ENCODE measurements around the gene TPRA1.
"Not testable (repeated sequence)": the region's sequence is repeated elsewhere in the genome, so short reads cannot be mapped to it uniquely, and the experiment has no call there.

The TPRA1 gene

DNA sequence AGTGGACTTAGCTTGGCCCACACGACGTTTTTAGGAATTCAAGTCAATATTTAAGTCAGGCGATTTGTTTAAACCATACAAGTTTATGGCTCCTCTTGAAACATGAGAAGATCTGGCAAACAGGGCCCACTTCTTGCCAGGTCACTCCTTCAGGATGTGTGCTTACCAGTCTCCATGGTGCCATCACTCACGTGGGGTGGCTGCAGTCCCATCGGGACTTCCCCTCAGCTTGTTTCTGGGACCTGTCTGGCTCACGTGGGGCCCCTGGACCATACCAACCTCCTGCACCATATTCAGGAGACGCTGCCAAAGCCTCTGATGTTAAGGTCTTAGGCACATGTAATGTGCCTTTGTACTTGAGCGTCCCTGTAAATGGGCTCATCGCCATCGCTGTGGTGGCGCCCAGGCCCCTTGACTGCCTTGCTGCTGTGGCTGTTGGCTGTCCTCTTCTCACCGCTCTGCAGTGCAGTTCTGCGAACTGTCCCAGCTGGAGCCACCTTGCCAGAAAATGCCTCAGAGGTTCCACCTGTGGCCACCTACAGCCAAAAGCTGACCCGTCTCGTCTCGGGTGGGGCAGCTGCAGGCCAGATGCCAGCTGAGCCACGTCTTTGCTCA is 16.6 kb upstream of the TPRA1 start:
- peaks cover 5% of the 10 kb centered on the region for H3K4me1 ChIP-seq (ENCODE audit: control insufficient read depth, insufficient read depth, low read length)
- WGBS, 2 experiments: 97% methylated on average over 17 of the region's 17 CpGs
- H3K36me3 ChIP-seq (ENCODE audit: control insufficient read depth, insufficient read depth, low read length): peaks cover 70% of the 10 kb centered on the region
- no peak overlapping the region for H3K27ac ChIP-seq (ENCODE audit: insufficient read depth, low read depth, low read length, poor library complexity, severe bottlenecking)
- H3K27me3 ChIP-seq (ENCODE audit: control insufficient read depth, insufficient read depth, low read length, poor library complexity, severe bottlenecking): no peaks in the 10 kb centered on the region
- H3K4me3 ChIP-seq (ENCODE audit: insufficient read depth, low read depth, low read length): no peak overlapping the region
- no peaks in the 10 kb centered on the region for H3K9me3 ChIP-seq (ENCODE audit: control insufficient read depth, low read length)

DNA sequence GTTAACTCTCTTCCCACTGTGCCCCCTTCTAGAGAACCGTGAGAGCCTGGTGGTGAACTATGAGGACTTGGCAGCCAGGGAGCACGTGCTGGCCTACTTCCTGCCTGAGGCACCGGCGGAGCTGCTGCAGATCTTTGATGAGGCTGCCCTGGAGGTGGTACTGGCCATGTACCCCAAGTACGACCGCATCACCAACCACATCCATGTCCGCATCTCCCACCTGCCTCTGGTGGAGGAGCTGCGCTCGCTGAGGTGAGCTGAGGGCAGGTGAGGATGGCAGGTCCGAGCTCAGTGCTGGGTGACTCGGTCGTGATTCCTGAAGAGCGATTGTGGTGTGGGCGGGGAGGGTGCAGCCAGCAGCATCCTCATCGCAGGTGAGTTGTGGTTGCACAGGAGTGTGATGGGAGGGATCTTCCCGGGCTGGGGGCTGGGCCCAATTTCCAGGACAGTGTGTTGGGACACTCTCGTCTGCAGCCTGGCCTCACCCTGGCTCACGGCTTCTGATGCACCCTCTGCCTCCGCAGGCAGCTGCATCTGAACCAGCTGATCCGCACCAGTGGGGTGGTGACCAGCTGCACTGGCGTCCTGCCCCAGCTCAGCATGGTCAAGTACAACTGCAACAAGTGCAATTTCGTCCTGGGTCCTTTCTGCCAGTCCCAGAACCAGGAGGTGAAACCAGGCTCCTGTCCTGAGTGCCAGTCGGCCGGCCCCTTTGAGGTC is 15.7 kb upstream of the TPRA1 start:
- Histone ChIP-seq H3K27ac (ENCODE audit: insufficient read depth, low read depth, low read length, poor library complexity, severe bottlenecking) (no peak overlapping the region), H3K9me3 (ENCODE audit: control insufficient read depth, low read length) (no peaks in the 10 kb centered on the region), H3K36me3 (ENCODE audit: control insufficient read depth, insufficient read depth, low read length) (peaks cover 67% of the 10 kb centered on the region), H3K4me1 (ENCODE audit: control insufficient read depth, insufficient read depth, low read length) (peaks cover 7% of the 10 kb centered on the region), H3K27me3 (ENCODE audit: control insufficient read depth, insufficient read depth, low read length, poor library complexity, severe bottlenecking) (no peaks in the 10 kb centered on the region), H3K4me3 (ENCODE audit: insufficient read depth, low read depth, low read length) (no peak overlapping the region)
- WGBS, 2 experiments: 95 to 96% methylated on average over 24 of the region's 24 CpGs

DNA sequence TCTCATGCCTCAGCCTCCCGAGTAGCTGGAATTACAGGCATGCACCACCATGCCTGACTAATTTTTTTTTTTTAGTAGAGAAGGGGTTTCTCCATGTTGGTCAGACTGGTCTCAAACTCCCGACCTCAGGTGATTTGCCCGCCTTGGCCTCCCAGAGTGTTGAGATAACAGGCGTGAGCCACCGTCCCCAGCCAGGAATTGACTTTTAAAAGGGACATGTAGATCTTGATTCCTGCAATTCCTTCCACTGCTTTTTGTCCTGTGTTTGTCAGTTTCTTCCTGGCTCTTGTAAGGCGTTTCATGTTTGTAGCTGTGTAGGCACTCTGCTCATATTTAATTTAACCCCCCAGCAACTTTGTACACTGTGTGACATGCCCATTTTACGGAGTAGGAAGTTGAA is 15.0 kb upstream of the TPRA1 start:
- H3K4me3 ChIP-seq (ENCODE audit: insufficient read depth, low read depth, low read length); H3K27ac ChIP-seq (ENCODE audit: insufficient read depth, low read depth, low read length, poor library complexity, severe bottlenecking); H3K9me3 ChIP-seq (ENCODE audit: control insufficient read depth, low read length); H3K27me3 ChIP-seq (ENCODE audit: control insufficient read depth, insufficient read depth, low read length, poor library complexity, severe bottlenecking): not testable (repeated sequence)
- peaks cover 14% of the 10 kb centered on the region for H3K4me1 ChIP-seq (ENCODE audit: control insufficient read depth, insufficient read depth, low read length)
- peaks cover 66% of the 10 kb centered on the region for H3K36me3 ChIP-seq (ENCODE audit: control insufficient read depth, insufficient read depth, low read length)
- WGBS, 2 experiments: 95% methylated on average over 7 of the region's 7 CpGs

DNA sequence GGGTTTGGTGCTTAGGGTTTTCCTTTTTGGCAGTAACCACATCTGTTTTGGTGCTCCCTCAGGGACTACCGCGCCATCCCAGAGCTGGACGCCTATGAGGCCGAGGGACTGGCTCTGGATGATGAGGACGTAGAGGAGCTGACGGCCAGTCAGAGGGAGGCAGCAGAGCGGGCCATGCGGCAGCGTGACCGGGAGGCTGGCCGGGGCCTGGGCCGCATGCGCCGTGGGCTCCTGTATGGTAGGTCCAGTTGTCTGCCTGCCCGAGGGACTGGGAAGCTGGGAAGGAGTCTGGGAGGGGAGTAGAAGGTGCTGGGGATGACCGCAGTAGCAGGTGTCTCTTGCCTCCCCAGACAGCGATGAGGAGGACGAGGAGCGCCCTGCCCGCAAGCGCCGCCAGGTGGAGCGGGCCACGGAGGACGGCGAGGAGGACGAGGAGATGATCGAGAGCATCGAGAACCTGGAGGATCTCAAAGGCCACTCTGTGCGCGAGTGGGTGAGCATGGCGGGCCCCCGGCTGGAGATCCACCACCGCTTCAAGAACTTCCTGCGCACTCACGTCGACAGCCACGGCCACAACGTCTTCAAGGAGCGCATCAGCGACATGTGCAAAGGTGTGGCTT is 14.1 kb upstream of the TPRA1 start:
- WGBS, 2 experiments: 93 to 94% methylated on average over 41 of the region's 41 CpGs
- Histone ChIP-seq H3K4me3 (ENCODE audit: insufficient read depth, low read depth, low read length) (no peak overlapping the region), H3K4me1 (ENCODE audit: control insufficient read depth, insufficient read depth, low read length) (peaks cover 23% of the 10 kb centered on the region), H3K27me3 (ENCODE audit: control insufficient read depth, insufficient read depth, low read length, poor library complexity, severe bottlenecking) (no peaks in the 10 kb centered on the region), H3K36me3 (ENCODE audit: control insufficient read depth, insufficient read depth, low read length) (peaks cover 69% of the 10 kb centered on the region), H3K27ac (ENCODE audit: insufficient read depth, low read depth, low read length, poor library complexity, severe bottlenecking) (no peak overlapping the region), H3K9me3 (ENCODE audit: control insufficient read depth, low read length) (no peaks in the 10 kb centered on the region)

DNA sequence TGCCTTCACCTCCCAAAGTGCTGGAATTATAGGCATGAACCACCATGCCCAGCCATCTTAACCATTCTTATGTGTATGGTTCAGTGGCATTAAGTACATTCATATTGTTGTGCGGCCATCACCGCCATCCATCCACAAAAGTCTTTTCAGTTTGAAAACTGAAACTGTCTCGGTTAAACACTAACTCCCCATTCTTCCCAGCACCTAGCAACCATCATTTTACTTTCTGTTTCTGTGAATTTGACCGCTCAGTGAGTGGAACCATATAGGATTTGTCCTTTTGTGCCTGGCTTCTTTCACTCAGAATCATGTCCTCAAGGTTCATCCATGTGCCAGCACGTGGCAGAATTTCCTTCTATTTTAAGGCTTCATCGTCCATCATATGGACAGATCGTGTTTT is 13.5 kb upstream of the TPRA1 start:
- Histone ChIP-seq H3K9me3 (ENCODE audit: control insufficient read depth, low read length) (no peaks in the 10 kb centered on the region), H3K4me3 (ENCODE audit: insufficient read depth, low read depth, low read length) (no peak overlapping the region), H3K4me1 (ENCODE audit: control insufficient read depth, insufficient read depth, low read length) (peaks cover 29% of the 10 kb centered on the region), H3K27me3 (ENCODE audit: control insufficient read depth, insufficient read depth, low read length, poor library complexity, severe bottlenecking) (no peaks in the 10 kb centered on the region), H3K36me3 (ENCODE audit: control insufficient read depth, insufficient read depth, low read length) (peaks cover 67% of the 10 kb centered on the region), H3K27ac (ENCODE audit: insufficient read depth, low read depth, low read length, poor library complexity, severe bottlenecking) (no peak overlapping the region)
- WGBS, 2 experiments: 92 to 94% methylated on average over 7 of the region's 7 CpGs

DNA sequence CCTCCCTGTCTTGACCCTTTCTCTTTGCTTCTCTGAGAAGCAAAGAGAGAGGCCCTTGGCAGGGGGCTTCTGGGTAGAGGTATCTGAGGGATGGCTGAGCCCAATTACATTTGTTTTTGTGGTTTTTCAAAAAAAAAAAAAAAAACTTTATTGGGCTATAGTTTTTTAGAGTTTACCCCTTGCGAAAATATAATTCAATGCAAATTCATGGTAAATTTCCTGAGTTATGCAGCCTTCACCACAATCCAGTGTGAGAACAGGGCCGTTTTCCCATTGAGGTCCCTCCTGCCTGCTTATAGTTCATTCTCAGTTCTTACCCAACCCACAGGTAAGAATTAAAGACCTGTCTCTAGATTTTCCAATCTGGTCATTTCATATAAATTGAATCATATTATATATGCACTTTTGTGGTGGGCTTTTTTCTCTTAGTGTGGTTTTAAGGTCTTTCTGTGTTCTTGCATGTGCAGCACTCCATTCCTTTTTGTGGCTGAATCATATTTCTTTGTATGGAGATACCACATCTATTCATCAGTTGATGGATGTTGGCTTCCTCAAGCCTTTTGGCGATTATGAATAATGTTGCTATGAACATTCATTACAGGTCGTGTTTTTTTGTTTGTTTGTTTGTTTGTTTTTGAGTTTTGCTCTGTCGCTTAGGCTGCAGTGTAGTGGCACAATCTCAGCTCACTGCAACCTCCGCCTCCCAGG is 10.4 kb upstream of the TPRA1 start:
- peaks cover 36% of the 10 kb centered on the region for H3K36me3 ChIP-seq (ENCODE audit: control insufficient read depth, insufficient read depth, low read length)
- 93 to 97% methylated on average over 6 of the region's 6 CpGs for WGBS, 2 experiments
- H3K4me1 ChIP-seq (ENCODE audit: control insufficient read depth, insufficient read depth, low read length): peaks cover 31% of the 10 kb centered on the region
- no peak overlapping the region for H3K27ac ChIP-seq (ENCODE audit: insufficient read depth, low read depth, low read length, poor library complexity, severe bottlenecking)
- H3K4me3 ChIP-seq (ENCODE audit: insufficient read depth, low read depth, low read length): peak overlapping the region; percentile 20
- no peaks in the 10 kb centered on the region for H3K9me3 ChIP-seq (ENCODE audit: control insufficient read depth, low read length)
- H3K27me3 ChIP-seq (ENCODE audit: control insufficient read depth, insufficient read depth, low read length, poor library complexity, severe bottlenecking): no peaks in the 10 kb centered on the region

DNA sequence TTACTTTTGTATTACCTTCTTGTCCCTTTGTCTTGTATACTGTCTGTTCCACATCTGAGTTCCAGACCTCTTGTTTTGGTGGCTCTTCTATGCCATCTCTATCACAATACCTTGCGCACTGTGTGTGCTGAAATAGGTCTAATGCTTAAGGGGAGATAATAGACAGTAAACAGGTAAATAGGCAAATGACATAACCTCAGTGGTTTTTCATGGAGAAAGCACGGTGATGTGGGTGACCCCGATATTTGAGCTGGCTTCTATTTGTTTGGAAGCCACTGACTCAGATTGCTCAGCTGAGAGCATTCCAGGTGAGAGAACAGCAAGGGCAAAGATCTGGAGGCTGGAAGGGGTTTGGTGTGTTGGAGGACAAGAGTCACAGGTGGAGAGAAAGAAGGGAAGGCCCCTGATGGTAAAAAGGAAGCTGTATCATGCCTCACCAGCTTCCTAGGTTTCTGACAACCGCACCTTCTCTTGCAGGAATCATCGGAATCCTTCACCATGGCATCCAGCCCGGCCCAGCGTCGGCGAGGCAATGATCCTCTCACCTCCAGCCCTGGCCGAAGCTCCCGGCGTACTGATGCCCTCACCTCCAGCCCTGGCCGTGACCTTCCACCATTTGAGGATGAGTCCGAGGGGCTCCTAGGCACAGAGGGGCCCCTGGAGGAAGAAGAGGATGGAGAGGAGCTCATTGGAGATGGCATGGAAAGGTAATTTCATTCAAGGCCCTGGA is 8.5 kb upstream of the TPRA1 start:
- H3K4me1 ChIP-seq (ENCODE audit: control insufficient read depth, insufficient read depth, low read length): peaks cover 31% of the 10 kb centered on the region
- H3K27ac ChIP-seq (ENCODE audit: insufficient read depth, low read depth, low read length, poor library complexity, severe bottlenecking): peak overlapping the region; percentile 86
- no peaks in the 10 kb centered on the region for H3K27me3 ChIP-seq (ENCODE audit: control insufficient read depth, insufficient read depth, low read length, poor library complexity, severe bottlenecking)
- peak overlapping the region; percentile 69 for H3K4me3 ChIP-seq (ENCODE audit: insufficient read depth, low read depth, low read length)
- peaks cover 23% of the 10 kb centered on the region for H3K36me3 ChIP-seq (ENCODE audit: control insufficient read depth, insufficient read depth, low read length)
- WGBS, 2 experiments: 83 to 86% methylated on average over 14 of the region's 14 CpGs
- no peaks in the 10 kb centered on the region for H3K9me3 ChIP-seq (ENCODE audit: control insufficient read depth, low read length)

DNA sequence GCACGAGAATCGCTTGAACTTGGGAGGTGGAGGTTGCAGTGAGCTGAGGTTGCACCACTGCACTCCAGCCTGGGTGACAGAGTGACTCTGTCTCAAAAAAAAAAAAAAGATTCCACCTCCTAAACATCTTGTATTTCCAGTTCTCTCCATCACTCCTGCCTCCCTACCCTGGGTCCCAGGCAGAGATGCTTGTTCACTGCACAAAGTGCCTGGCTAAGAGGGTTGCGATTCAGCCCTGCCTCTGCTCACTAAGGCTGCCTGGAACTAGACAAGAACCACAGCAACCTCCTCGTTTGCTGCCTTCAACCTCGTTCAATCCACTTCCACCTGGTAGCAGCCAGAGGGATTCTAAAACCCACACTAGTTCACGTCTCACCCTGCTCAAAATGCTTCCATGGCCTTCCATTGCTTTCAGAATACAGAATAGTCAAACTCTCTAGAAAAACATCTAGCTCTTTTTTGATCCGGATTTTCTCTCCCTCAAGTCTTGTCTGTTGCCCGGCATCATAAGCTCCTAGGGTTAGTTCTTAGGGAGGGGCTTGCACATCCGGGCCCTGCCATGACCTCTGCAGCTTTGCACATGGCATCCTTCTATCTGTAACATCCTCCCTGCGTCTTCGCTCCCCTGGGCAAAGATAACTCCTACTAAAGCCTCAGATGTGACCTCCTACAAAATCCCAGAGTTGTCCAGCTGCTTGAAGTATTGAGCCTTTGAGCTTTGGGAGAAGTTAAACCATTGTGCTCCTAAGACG is 6.7 kb upstream of the TPRA1 start:
- Histone ChIP-seq H3K9me3 (ENCODE audit: control insufficient read depth, low read length) (no peaks in the 10 kb centered on the region), H3K27me3 (ENCODE audit: control insufficient read depth, insufficient read depth, low read length, poor library complexity, severe bottlenecking) (no peaks in the 10 kb centered on the region), H3K27ac (ENCODE audit: insufficient read depth, low read depth, low read length, poor library complexity, severe bottlenecking) (no peak overlapping the region), H3K4me1 (ENCODE audit: control insufficient read depth, insufficient read depth, low read length) (peaks cover 27% of the 10 kb centered on the region), H3K4me3 (ENCODE audit: insufficient read depth, low read depth, low read length) (peak overlapping the region; percentile 69), H3K36me3 (ENCODE audit: control insufficient read depth, insufficient read depth, low read length) (peaks cover 18% of the 10 kb centered on the region)
- 90 to 92% methylated on average over 12 of the region's 12 CpGs for WGBS, 2 experiments

DNA sequence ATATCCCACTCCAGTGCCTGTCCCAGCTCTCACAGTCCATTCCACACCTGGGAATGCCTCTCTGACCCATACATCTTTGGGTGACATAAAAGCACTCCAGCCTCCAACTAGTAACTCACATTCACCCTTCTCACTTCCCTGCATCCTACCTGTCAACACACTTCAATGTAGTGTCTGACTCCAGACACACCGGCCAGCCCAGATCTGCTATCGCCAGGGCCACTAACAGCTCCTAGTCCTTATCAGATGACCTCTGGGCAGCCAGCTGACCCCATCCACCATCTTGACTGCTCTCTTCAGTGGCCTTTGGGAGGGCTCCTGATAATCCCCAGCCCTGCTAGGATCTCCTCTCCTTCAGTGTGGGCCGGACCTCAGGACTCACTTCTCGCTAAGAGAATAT is 4.8 kb upstream of the TPRA1 start:
- Histone ChIP-seq H3K4me1 (ENCODE audit: control insufficient read depth, insufficient read depth, low read length) (peaks cover 24% of the 10 kb centered on the region), H3K27ac (ENCODE audit: insufficient read depth, low read depth, low read length, poor library complexity, severe bottlenecking) (no peak overlapping the region), H3K4me3 (ENCODE audit: insufficient read depth, low read depth, low read length) (no peak overlapping the region), H3K27me3 (ENCODE audit: control insufficient read depth, insufficient read depth, low read length, poor library complexity, severe bottlenecking) (no peaks in the 10 kb centered on the region), H3K36me3 (ENCODE audit: control insufficient read depth, insufficient read depth, low read length) (peaks cover 6% of the 10 kb centered on the region), H3K9me3 (ENCODE audit: control insufficient read depth, low read length) (no peaks in the 10 kb centered on the region)
- 90 to 99% methylated on average over 4 of the region's 4 CpGs for WGBS, 2 experiments
